Activated B cell treated with CpG ODN at 0.5 μM for 24 hours (primary cell): ENCODE data around the gene ITPRID2. TPM values are rescaled to one million over a fixed set of nuclear protein-coding genes. Genes with fewer than 3 reads are reported as not detected.

Experiments
- ATAC-seq: fragments of 200-7000 bp; cut with Tn5 transposase; one replicate; pipeline ENCODE4 v1.10.0; 2021; ENCODE audit warnings: low read depth, mild to moderate bottlenecking, moderate library complexity
- CTCF ChIA-PET: fragments of 350-600 bp; sonication (Branson Sonifier 250); formaldehyde crosslinking; loops from one replicate; lab custom pipeline; 2021; ENCODE audit warnings: antibody characterized with exemption; lab: Charles Lee
- POLR2A ChIA-PET: fragments of 350-600 bp; sonication (Branson Sonifier 250); formaldehyde crosslinking; loops from one replicate; lab custom pipeline; 2021; ENCODE audit warnings: antibody characterized with exemption; lab: Charles Lee
- DNase-seq: peaks from one replicate; pipeline ENCODE4 v3.0.0; 2022
- H3K27ac Mint-ChIP-seq: one replicate; pipeline ENCODE4 v1.8.0; 2020; ENCODE audit warnings: mixed read lengths
- H3K27me3 Mint-ChIP-seq: one replicate; pipeline ENCODE4 v1.8.0; 2021; ENCODE audit warnings: mixed read lengths
- H3K36me3 Mint-ChIP-seq: one replicate; pipeline ENCODE4 v1.8.0; 2021; ENCODE audit warnings: low read depth, mixed read lengths
- H3K4me1 Mint-ChIP-seq: one replicate; pipeline ENCODE4 v1.8.0; 2021; ENCODE audit warnings: mixed read lengths
- H3K4me3 Mint-ChIP-seq: one replicate; pipeline ENCODE4 v1.8.0; 2020; ENCODE audit warnings: mild to moderate bottlenecking, mixed read lengths
- H3K9me3 Mint-ChIP-seq: one replicate; pipeline ENCODE4 v1.8.0; 2020; ENCODE audit warnings: mixed read lengths
- CTCF ChIP-seq: fragments of 200-600 bp; IDR thresholded peaks from one replicate; pipeline ENCODE4 v1.8.0; 2022; ENCODE audit warnings: antibody characterized with exemption, mild to moderate bottlenecking
- intact Hi-C: fragments of 100-400 bp; cut with micrococcal nuclease; formaldehyde crosslinking; loops from one replicate; pipeline ENCODE4 v1.15.1; 2024
- total RNA-seq: library from RNA; stranded (reverse); gene quantifications from 2 replicates; pipeline ENCODE4 v1.2.3, GENCODE V29; 2022

ITPRID2 gene
- total RNA-seq, 1 donor from 2014 or later = 33.9 TPM

GRCh38 chr2:181977661-181978350 is 86.3 kb downstream of the ITPRID2 start:
- Mint-ChIP-seq H3K36me3 (no peaks in the 10 kb centered on the region), H3K4me3 (no peak overlapping the region), H3K27me3 (peaks cover 3% of the 10 kb centered on the region), H3K9me3 (no peaks in the 10 kb centered on the region), H3K27ac (peak overlapping the region; percentile 30), H3K4me1 (peaks cover 12% of the 10 kb centered on the region)
- no peak for TF ChIP-seq CTCF
- ATAC-seq (peak; percentile 74), DNase-seq (no peak)
- intact Hi-C loops = no loop called here
- ChIA-PET CTCF (no interaction called here), POLR2A (no interaction called here)

- POLR2A ChIA-PET = no interaction called here
- peak overlapping the region; percentile 31 for H3K27ac Mint-ChIP-seq
- CTCF ChIA-PET = no interaction called here
- H3K9me3 Mint-ChIP-seq = no peaks in the 10 kb centered on the region
- H3K27me3 Mint-ChIP-seq = peaks cover 3% of the 10 kb centered on the region
- H3K4me3 Mint-ChIP-seq = no peak overlapping the region
- TF ChIP-seq CTCF = no peak
- peaks cover 12% of the 10 kb centered on the region for H3K4me1 Mint-ChIP-seq
- peak; percentile 21 for ATAC-seq
- no peak for DNase-seq
- intact Hi-C loops = no loop called here
- no peaks in the 10 kb centered on the region for H3K36me3 Mint-ChIP-seq
Observed at GRCh38 chr2:181978351-181979150, 87.0 kb downstream of the ITPRID2 start.

Other genes with a start within 250 kb of the ITPRID2 start
- 0.18 and 0.20 TPM in 2 replicates for gene CERKL, start 234.6 kb upstream of the ITPRID2 start, total RNA-seq
- gene NEUROD1, start 211.2 kb upstream of the ITPRID2 start, total RNA-seq = not detected in 2 replicates
- gene PPP1R1C, start 94.1 kb downstream of the ITPRID2 start, total RNA-seq = not detected in 2 replicates